Cardiac muscle cell (in vitro differentiated cells and primary cell): Measurements from ENCODE around the gene ANKRD6. TPM values are rescaled to one million over a fixed set of nuclear protein-coding genes. Genes with fewer than 3 reads are reported as not detected.
"Not testable (repeated sequence)": the region's sequence is repeated elsewhere in the genome, so short reads cannot be mapped to it uniquely, and the experiment has no call there.

Source experiments
- DNase-seq, 2 donors: peaks; one replicate each; pipeline versions ENCODE4 v3.0.0 to v3.0.0-alpha.2; 2010 to 2017; ENCODE audit warnings: low read depth in 1 of 2, low spot score in 1 of 2
- H3K27ac ChIP-seq: fragments of 200-600 bp; sonication (generic); 2 replicates; pipeline ENCODE4 v1.5.1; 2016
- H3K27me3 ChIP-seq: fragments of 200-600 bp; sonication (generic); 2 replicates; pipeline ENCODE4 v1.6.0; 2016; ENCODE audit warnings: control low read depth
- H3K36me3 ChIP-seq: fragments of 200-600 bp; sonication (generic); 2 replicates; pipeline ENCODE4 v1.5.1; 2016; ENCODE audit warnings: control low read depth
- H3K4me1 ChIP-seq: fragments of 200-600 bp; sonication (generic); 2 replicates; pipeline ENCODE4 v1.8.1; 2017; ENCODE audit warnings: low read depth, mild to moderate bottlenecking, mixed run types
- H3K4me3 ChIP-seq: fragments of 200-600 bp; sonication (generic); 2 replicates; pipeline ENCODE4 v1.5.1; 2016; ENCODE audit warnings: mild to moderate bottlenecking
- H3K9me3 ChIP-seq: fragments of 200-600 bp; sonication (generic); 2 replicates; pipeline ENCODE4 v1.5.1; 2017; ENCODE audit warnings: low read depth, mild to moderate bottlenecking, control low read depth
- polyA plus RNA-seq: library from polyadenylated mRNA; unstranded; fragments of >200 nt; fragmentation: Nextera tagmentation; extraction: Ambion mirVana; gene quantifications from 2 replicates; pipeline ENCODE4 v1.2.1, GENCODE V29; 2016
- total RNA-seq: library from RNA; depleted of rRNA; stranded (reverse); fragments of >200 nt; gene quantifications from 2 replicates; pipeline ENCODE4 v1.2.3, GENCODE V29; 2016
- TF ChIP-seq, protein P1 (sequence below): IDR thresholded peaks from 2 replicates; pipeline ENCODE4 v1.5.1; 2012; ENCODE audit warnings: low read depth, mild to moderate bottlenecking, low read length

ANKRD6 gene
- total and polyA plus RNA-seq, 2 experiments from 2014 or later: 10.3 to 21.5 TPM

DNA sequence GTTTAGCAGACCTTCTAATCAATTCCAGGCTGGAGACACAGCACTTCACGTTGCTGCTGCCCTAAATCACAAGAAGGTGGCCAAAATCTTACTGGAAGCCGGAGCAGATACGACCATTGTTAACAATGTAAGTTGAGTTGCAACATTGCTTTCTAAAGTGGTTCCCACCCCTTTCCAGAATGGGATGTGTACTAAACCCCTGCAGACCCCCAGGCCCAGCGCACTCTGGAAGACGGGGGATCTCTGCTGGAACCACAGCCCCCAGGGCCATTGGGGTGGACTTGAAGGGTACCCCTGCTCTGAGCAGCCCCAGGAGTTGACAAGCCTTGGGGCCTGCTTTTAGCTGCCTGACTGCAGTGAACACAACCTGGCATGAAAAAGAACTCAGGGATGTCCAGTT, 183.6 kb downstream of the ANKRD6 start:
- Histone ChIP-seq H3K27ac (no peak overlapping the region), H3K4me3 (no peak overlapping the region), H3K4me1 (no peaks in the 10 kb centered on the region), H3K36me3 (no peaks in the 10 kb centered on the region), H3K9me3 (no peaks in the 10 kb centered on the region), H3K27me3 (no peaks in the 10 kb centered on the region)
- no peak for DNase-seq
- TF ChIP-seq, protein P1, sequence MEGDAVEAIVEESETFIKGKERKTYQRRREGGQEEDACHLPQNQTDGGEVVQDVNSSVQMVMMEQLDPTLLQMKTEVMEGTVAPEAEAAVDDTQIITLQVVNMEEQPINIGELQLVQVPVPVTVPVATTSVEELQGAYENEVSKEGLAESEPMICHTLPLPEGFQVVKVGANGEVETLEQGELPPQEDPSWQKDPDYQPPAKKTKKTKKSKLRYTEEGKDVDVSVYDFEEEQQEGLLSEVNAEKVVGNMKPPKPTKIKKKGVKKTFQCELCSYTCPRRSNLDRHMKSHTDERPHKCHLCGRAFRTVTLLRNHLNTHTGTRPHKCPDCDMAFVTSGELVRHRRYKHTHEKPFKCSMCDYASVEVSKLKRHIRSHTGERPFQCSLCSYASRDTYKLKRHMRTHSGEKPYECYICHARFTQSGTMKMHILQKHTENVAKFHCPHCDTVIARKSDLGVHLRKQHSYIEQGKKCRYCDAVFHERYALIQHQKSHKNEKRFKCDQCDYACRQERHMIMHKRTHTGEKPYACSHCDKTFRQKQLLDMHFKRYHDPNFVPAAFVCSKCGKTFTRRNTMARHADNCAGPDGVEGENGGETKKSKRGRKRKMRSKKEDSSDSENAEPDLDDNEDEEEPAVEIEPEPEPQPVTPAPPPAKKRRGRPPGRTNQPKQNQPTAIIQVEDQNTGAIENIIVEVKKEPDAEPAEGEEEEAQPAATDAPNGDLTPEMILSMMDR: no peak

GRCh38 chr6:89618026-89618425, 185.1 kb downstream of the ANKRD6 start:
- no peak overlapping the region for H3K27ac ChIP-seq
- no peaks in the 10 kb centered on the region for H3K9me3 ChIP-seq
- no peaks in the 10 kb centered on the region for H3K4me1 ChIP-seq
- no peak overlapping the region for H3K4me3 ChIP-seq
- no peaks in the 10 kb centered on the region for H3K36me3 ChIP-seq
- TF ChIP-seq, protein P1: no peak
- H3K27me3 ChIP-seq: no peaks in the 10 kb centered on the region
- DNase-seq: no peak

GRCh38 chr6:89619567-89619966, 186.6 kb downstream of the ANKRD6 start:
- Histone ChIP-seq H3K27me3 (no peaks in the 10 kb centered on the region), H3K36me3 (no peaks in the 10 kb centered on the region), H3K27ac (no peak overlapping the region), H3K9me3 (no peaks in the 10 kb centered on the region), H3K4me3 (no peak overlapping the region), H3K4me1 (no peaks in the 10 kb centered on the region)
- no peak for DNase-seq
- TF ChIP-seq, protein P1: no peak

GRCh38 chr6:89623749-89624148, 190.8 kb downstream of the ANKRD6 start:
- Histone ChIP-seq H3K27ac (no peak overlapping the region), H3K36me3 (no peaks in the 10 kb centered on the region), H3K4me1 (no peaks in the 10 kb centered on the region), H3K9me3 (no peaks in the 10 kb centered on the region), H3K4me3 (no peak overlapping the region), H3K27me3 (no peaks in the 10 kb centered on the region)
- no peak for DNase-seq
- TF ChIP-seq, protein P1: no peak

- Histone ChIP-seq H3K27me3 (no peaks in the 10 kb centered on the region), H3K4me1 (no peaks in the 10 kb centered on the region), H3K4me3 (no peak overlapping the region), H3K27ac (no peak overlapping the region), H3K36me3 (no peaks in the 10 kb centered on the region), H3K9me3 (no peaks in the 10 kb centered on the region)
- DNase-seq: no peak
- TF ChIP-seq, protein P1: no peak
Measured at GRCh38 chr6:89630488-89630887, 197.5 kb downstream of the ANKRD6 start.

- H3K27ac ChIP-seq, DNase-seq, H3K36me3 ChIP-seq, H3K4me1 ChIP-seq, H3K27me3 ChIP-seq, H3K4me3 ChIP-seq, H3K9me3 ChIP-seq: not testable (repeated sequence)
Measured at GRCh38 chr6:89636412-89636811, 203.5 kb downstream of the ANKRD6 start.
